K562 (cell line): ENCODE data around the gene IL10RB. TPM values are rescaled to one million over a fixed set of nuclear protein-coding genes. Genes with fewer than 3 reads are reported as not detected.

Experiments
- FOXJ2 ChIP-seq: fragments of 200-800 bp; sonication (Bioruptor generic); IDR thresholded peaks from 2 replicates; pipeline ENCODE4 v1.6.1; 2016; ENCODE audit warnings: missing genetic modification characterization, missing compliant biosample characterization
- KDM4B ChIP-seq, 2 experiments: fragments of 450-650 bp in 1 of 2; sonication (generic) in 1 of 2; IDR thresholded peaks; 2 replicates each; pipeline ENCODE4 v1.6.1; 2016 to 2017; ENCODE audit warnings: borderline replicate concordance in 2 of 2, antibody characterized with exemption in 1 of 2, low read depth in 1 of 2, mild to moderate bottlenecking in 1 of 2
- POLR2A ChIP-seq: fragments of 450-650 bp; conservative IDR thresholded peaks from 2 replicates; pipeline ENCODE4 v1.6.1; 2016
- PTBP1 ChIP-seq: fragments of 200-400 bp; formaldehyde crosslinking; IDR thresholded peaks from 2 replicates; pipeline ENCODE4 v1.6.1; 2017; ENCODE audit warnings: low read depth, low read length
- RAD51 ChIP-seq: fragments of 450-650 bp; IDR thresholded peaks from 2 replicates; pipeline ENCODE4 v1.7.1; 2016; ENCODE audit warnings: low read depth, mild to moderate bottlenecking, borderline replicate concordance
- SP1 ChIP-seq: sonication (generic); formaldehyde crosslinking; IDR thresholded peaks from 2 replicates; pipeline ENCODE4 v1.8.1; 2022; ENCODE audit warnings: mild to moderate bottlenecking, missing genetic modification reagents
- ZNF766 ChIP-seq: fragments of 200-800 bp; sonication (Bioruptor generic); conservative IDR thresholded peaks from 2 replicates; pipeline ENCODE4 v1.6.1; 2016; ENCODE audit warnings: missing genetic modification characterization, missing compliant biosample characterization
- ZNF780A ChIP-seq: fragments of 250-450 bp; sonication (Bioruptor Pico); IDR thresholded peaks from 2 replicates; pipeline ENCODE4 v1.5.0; 2021; ENCODE audit warnings: mild to moderate bottlenecking
- polyA plus RNA-seq, 8 experiments: library from polyadenylated mRNA; depleted of rRNA in 4 of 8; stranded (reverse) in 5 of 8; unstranded in 3 of 8; fragments of >200 nt; fragmentation: Nextera tagmentation in 2 of 8; fragmentation: Illumina TruSeq in 1 of 8; extraction: Ambion mirVana in 2 of 8; extraction: Trizol in 1 of 8; gene quantifications; 2 replicates each; pipeline versions ENCODE4 v1.2.1 to v1.2.3, GENCODE V29; 2011 to 2014; ENCODE audit warnings: inconsistent platforms in 1 of 8, missing spikeins in 1 of 8
- total RNA-seq, 7 experiments: library from RNA; depleted of rRNA in 6 of 7; stranded (reverse); fragments of >200 nt in 6 of 7; fragmentation: Illumina TruSeq in 2 of 7; extraction: Trizol in 2 of 7; gene quantifications; 2 replicates each; pipeline versions ENCODE4 v1.2.1 to v1.2.3, GENCODE V29; 2011 to 2021; ENCODE audit warnings: low replicate concordance in 1 of 7
- TF ChIP-seq, protein P1 (sequence below), 2 experiments: IDR thresholded peaks in 1 of 2; conservative IDR thresholded peaks in 1 of 2; 2 replicates each; pipeline ENCODE4 v1.6.1; 2016; ENCODE audit warnings: low read depth in 2 of 2, mild to moderate bottlenecking in 1 of 2, missing compliant biosample characterization in 1 of 2, missing genetic modification characterization in 1 of 2, moderate library complexity in 1 of 2

The IL10RB gene
- total and polyA plus RNA-seq, 9 of the 15 experiments (the other 6 are each of a cell fraction or from before 2014, with no cell fraction given), result 10.9 to 33.8 (median 23.0) TPM

DNA sequence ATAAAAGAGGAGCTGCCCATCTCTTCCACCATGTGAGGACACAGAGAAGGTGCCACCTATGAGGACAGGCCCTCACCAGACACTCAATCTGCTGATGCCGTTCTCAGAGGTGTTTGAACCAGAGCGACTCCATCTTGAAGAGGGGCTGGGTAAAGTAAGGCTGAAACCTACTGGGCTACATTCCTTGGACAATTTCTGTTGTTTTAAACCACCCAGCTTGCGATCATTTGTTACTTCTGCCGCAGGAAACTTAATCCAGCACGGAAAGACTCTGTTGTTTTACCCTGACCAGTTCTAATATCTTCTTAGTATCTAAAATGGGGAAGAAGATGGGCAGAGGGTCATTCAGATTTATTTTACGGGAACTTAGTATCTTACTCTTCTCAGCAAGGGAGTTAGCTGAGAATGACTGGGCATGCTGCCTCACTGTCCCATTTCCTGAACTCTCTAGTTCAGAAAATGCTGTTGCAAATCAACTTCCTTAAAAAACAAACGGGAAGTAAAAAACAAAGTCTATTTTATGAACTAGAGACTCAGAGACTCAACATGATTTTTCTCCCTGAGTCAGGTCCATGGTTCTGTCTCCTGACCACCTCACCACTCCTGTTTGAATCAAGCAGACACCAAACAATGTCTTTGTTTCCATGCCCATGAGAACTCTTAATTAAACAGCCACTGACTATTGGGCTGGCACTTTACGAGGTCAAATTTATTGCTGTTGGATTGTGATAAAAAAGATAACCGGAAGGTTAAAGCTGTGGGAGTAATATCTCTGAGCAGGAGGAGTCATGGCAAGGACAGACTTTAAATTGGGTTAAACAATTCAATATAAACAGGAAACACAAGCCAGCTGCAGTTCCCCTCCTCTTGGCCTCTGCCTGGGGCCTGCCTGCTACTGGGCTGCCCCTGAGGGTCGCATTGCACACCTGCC, 34.8 kb downstream of the IL10RB start (continued):
- TF ChIP-seq FOXJ2 (tag) (no peak), ZNF766 (CRISPR knock-in tag) (peak; percentile 97), PTBP1 (no peak), RAD51 (no peak), POLR2A (no peak), KDM4B (IDR thresholded peaks at IDR 0.05; ENCODE audit: borderline replicate concordance in 2 of 2, low read depth in 1 of 2) (no peak), SP1 (CRISPR knock-in tag) (no peak), ZNF780A (CRISPR knock-in tag) (no peak)
- TF ChIP-seq, protein P1, sequence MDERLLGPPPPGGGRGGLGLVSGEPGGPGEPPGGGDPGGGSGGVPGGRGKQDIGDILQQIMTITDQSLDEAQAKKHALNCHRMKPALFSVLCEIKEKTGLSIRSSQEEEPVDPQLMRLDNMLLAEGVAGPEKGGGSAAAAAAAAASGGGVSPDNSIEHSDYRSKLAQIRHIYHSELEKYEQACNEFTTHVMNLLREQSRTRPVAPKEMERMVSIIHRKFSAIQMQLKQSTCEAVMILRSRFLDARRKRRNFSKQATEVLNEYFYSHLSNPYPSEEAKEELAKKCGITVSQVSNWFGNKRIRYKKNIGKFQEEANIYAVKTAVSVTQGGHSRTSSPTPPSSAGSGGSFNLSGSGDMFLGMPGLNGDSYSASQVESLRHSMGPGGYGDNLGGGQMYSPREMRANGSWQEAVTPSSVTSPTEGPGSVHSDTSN (CRISPR knock-in tag; IDR thresholded peaks at IDR 0.05; ENCODE audit: low read depth), result no peak
- TF ChIP-seq, protein P1 (tag; conservative IDR thresholded peaks at IDR 0.05; ENCODE audit: low read depth), result peak; percentile 46
